CD8-positive, alpha-beta memory T cell (primary cell): ENCODE data around the gene WWP2. TPM values are rescaled to one million over a fixed set of nuclear protein-coding genes. Genes with fewer than 3 reads are reported as not detected.

Experiments used
- CTCF ChIA-PET: fragments of 350-600 bp; sonication (Branson Sonifier 250); formaldehyde crosslinking; loops from one replicate; lab custom pipeline; 2021; ENCODE audit warnings: antibody characterized with exemption; lab: Charles Lee
- POLR2A ChIA-PET: fragments of 350-600 bp; sonication (Branson Sonifier 250); formaldehyde crosslinking; loops from one replicate; lab custom pipeline; 2021; ENCODE audit warnings: antibody characterized with exemption; lab: Charles Lee
- DNase-seq, 5 donors: peaks; one replicate each; pipeline versions ENCODE4 v3.0.0 to v3.0.0-alpha.2; 2020 to 2022; ENCODE audit warnings: mixed read lengths in 1 of 5
- H3K27ac ChIP-seq: one replicate; pipeline ENCODE4 v1.7.0; 2013; ENCODE audit warnings: low read depth, mild to moderate bottlenecking, low read length, moderate library complexity
- H3K27me3 ChIP-seq: 2 replicates; pipeline ENCODE4 v1.7.0; 2013; ENCODE audit warnings: low read length, mild to moderate bottlenecking; ENCODE audit not compliant: insufficient read depth, poor library complexity, severe bottlenecking
- H3K36me3 ChIP-seq: 2 replicates; pipeline ENCODE4 v1.7.0; 2013; ENCODE audit warnings: mild to moderate bottlenecking, low read length, moderate library complexity; ENCODE audit not compliant: insufficient read depth
- H3K4me1 ChIP-seq: 2 replicates; pipeline ENCODE4 v1.7.0; 2013; ENCODE audit warnings: mild to moderate bottlenecking, low read length, moderate library complexity; ENCODE audit not compliant: insufficient read depth
- H3K4me3 ChIP-seq: 2 replicates; pipeline ENCODE4 v1.7.0; 2013; ENCODE audit warnings: mild to moderate bottlenecking, low read length
- H3K9me3 ChIP-seq: 2 replicates; pipeline ENCODE4 v1.7.0; 2013; ENCODE audit warnings: mild to moderate bottlenecking, low read length
- H3K27ac Mint-ChIP-seq, 8 donors: one replicate each; pipeline ENCODE4 v1.8.0; 2020 to 2021; ENCODE audit warnings: mixed read lengths in 8 of 8, mild to moderate bottlenecking in 6 of 8, inconsistent platforms in 3 of 8, moderate library complexity in 3 of 8
- H3K27me3 Mint-ChIP-seq, 2 donors: one replicate each; pipeline ENCODE4 v1.8.0; 2020 to 2021; ENCODE audit warnings: mixed read lengths in 2 of 2, mild to moderate bottlenecking in 1 of 2, moderate library complexity in 1 of 2
- H3K36me3 Mint-ChIP-seq, 3 donors: one replicate each; pipeline ENCODE4 v1.8.0; 2020 to 2021; ENCODE audit warnings: mixed read lengths in 3 of 3, inconsistent platforms in 1 of 3, mild to moderate bottlenecking in 1 of 3
- H3K4me1 Mint-ChIP-seq, 3 donors: one replicate each; pipeline ENCODE4 v1.8.0; 2020 to 2021; ENCODE audit warnings: mixed read lengths in 3 of 3, inconsistent platforms in 1 of 3, mild to moderate bottlenecking in 1 of 3
- H3K4me3 Mint-ChIP-seq, 7 donors: one replicate each; pipeline ENCODE4 v1.8.0; 2020 to 2021; ENCODE audit warnings: mixed read lengths in 7 of 7, mild to moderate bottlenecking in 6 of 7, moderate library complexity in 4 of 7, inconsistent platforms in 2 of 7
- H3K9me3 Mint-ChIP-seq, 5 donors: one replicate each; pipeline ENCODE4 v1.8.0; 2020 to 2022; ENCODE audit warnings: mixed read lengths in 5 of 5, mild to moderate bottlenecking in 3 of 5, moderate library complexity in 2 of 5, inconsistent platforms in 1 of 5
- polyA plus RNA-seq: library from polyadenylated mRNA; unstranded; fragments of 300-500 nt; fragmentation: Illumina TruSeq; gene quantifications from one replicate; pipeline ENCODE4 v1.2.3, GENCODE V29; 2021
- total RNA-seq, 2 experiments: library from RNA; stranded (reverse); gene quantifications; one replicate each; pipeline ENCODE4 v1.2.3, GENCODE V29; 2021

WWP2 gene
- total and polyA plus RNA-seq, 3 experiments from 2014 or later, result 41.0 to 50.6 (median 46.3) TPM

DNA sequence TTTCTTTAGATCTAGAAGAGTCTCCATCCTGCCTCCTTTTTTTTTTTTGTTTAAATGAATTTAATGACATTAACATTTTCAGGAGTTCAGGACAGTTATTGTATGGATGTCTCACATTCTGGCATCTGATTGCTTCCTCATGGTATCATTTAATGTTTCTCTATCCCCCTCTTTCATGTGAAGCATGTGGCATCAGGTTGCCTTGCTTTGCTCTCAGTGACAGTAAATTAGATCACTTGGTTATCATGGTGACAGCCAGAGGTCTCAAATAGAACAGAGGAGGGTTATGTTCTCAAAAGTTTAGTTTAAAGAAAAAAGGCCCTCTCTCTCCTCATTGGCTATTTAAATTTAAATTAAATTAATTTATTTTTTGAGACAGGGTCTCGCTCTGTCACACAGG, 74.1 kb downstream of the WWP2 start:
- POLR2A ChIA-PET, result no interaction called here
- peaks cover 0 to 47% (median 15%) of the 10 kb centered on the region in 3 donors for H3K36me3 Mint-ChIP-seq

GRCh38 chr16:69837380-69837779, 75.2 kb downstream of the WWP2 start:
- H3K4me3 ChIP-seq, result no peak overlapping the region
- Mint-ChIP-seq H3K27me3 (peaks cover 0 to 1% of the 10 kb centered on the region in 2 donors), H3K27ac (no peak overlapping the region), H3K9me3 (no peaks in the 10 kb centered on the region), H3K4me1 (peaks cover 6 to 11% (median 8%) of the 10 kb centered on the region in 3 donors), H3K36me3 (peaks cover 0 to 53% (median 18%) of the 10 kb centered on the region in 3 donors), H3K4me3 (no peak overlapping the region)
- no peak for DNase-seq
- no peaks in the 10 kb centered on the region for H3K27me3 ChIP-seq
- ChIA-PET CTCF (no interaction called here), POLR2A (no interaction called here)
- peaks cover 7% of the 10 kb centered on the region for H3K36me3 ChIP-seq
- H3K4me1 ChIP-seq, result no peaks in the 10 kb centered on the region
- no peak overlapping the region for H3K27ac ChIP-seq
- H3K9me3 ChIP-seq, result no peaks in the 10 kb centered on the region

More for the DNA sequence above, 74.1 kb downstream of the WWP2 start:
- Mint-ChIP-seq H3K27ac (no peak overlapping the region), H3K9me3 (no peaks in the 10 kb centered on the region), H3K27me3 (peaks cover 0 to 1% of the 10 kb centered on the region in 2 donors), H3K4me1 (peaks cover 6 to 11% (median 11%) of the 10 kb centered on the region in 3 donors), H3K4me3 (no peak overlapping the region)
- CTCF ChIA-PET, result no interaction called here
- Histone ChIP-seq H3K4me3 (no peak overlapping the region), H3K27me3 (no peaks in the 10 kb centered on the region), H3K9me3 (no peaks in the 10 kb centered on the region), H3K36me3 (no peaks in the 10 kb centered on the region), H3K4me1 (no peaks in the 10 kb centered on the region), H3K27ac (no peak overlapping the region)
- no peak for DNase-seq

DNA sequence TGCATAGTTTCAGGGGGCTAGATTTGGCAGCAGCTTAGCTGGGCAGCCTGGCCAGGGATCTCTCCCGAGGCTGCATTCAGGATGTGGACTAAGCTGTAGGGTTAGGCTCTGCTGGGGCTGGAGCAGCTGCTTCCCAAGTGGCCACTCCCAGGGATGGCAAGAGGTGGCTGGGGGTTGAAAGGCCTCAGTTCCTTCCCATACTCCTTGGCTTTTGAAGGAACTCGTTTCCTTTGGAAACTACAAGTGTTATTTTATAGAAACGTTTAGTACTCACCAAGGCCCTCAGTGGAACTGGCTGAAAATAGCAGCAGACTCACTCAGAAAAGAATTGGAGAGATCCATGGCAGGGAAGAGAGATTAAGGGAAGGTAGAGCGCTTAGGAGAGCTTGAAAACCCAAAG, 76.4 kb downstream of the WWP2 start:
- Histone ChIP-seq H3K27me3 (no peaks in the 10 kb centered on the region), H3K9me3 (no peaks in the 10 kb centered on the region), H3K4me1 (no peaks in the 10 kb centered on the region), H3K36me3 (peaks cover 9% of the 10 kb centered on the region), H3K4me3 (no peak overlapping the region), H3K27ac (no peak overlapping the region)
- ChIA-PET POLR2A (no interaction called here), CTCF (interaction anchor here (0.7 kb wide), 1 partner anchor 80 kb away, joined by 3 read pairs; no protein-coding TSS in a partner anchor)
- Mint-ChIP-seq H3K27me3 (peaks cover 0 to 1% of the 10 kb centered on the region in 2 donors), H3K4me3 (no peak overlapping the region), H3K9me3 (no peaks in the 10 kb centered on the region), H3K27ac (peak overlapping the region in 1 of 8 donors; percentile 61), H3K4me1 (peaks cover 5 to 7% (median 6%) of the 10 kb centered on the region in 3 donors), H3K36me3 (peaks cover 0 to 62% (median 18%) of the 10 kb centered on the region in 3 donors)
- DNase-seq, result no peak

DNA sequence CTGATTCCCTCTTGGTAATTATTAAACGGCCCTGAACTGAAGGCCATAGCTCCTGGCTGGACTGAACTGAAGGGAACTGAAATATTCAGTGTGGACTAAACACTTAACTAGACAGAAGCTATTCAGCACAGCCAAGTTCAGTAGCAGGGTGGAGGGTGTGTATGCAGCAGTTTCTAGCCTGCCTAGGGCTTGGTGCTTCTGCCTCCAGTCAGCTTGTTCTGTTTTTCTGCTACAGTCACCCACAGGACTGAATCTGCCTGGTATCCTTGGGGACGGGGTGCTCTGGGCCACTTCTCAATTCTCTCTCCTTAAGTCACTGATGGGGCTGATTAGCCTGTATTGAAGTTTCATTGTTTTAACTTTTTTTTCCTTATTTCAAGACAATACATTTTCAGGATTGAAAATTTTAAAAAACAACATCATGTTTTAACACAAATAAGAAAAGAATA, 77.1 kb downstream of the WWP2 start:
- no peak for DNase-seq
- Histone ChIP-seq H3K27ac (no peak overlapping the region), H3K4me1 (no peaks in the 10 kb centered on the region), H3K4me3 (no peak overlapping the region), H3K27me3 (no peaks in the 10 kb centered on the region), H3K9me3 (no peaks in the 10 kb centered on the region), H3K36me3 (peaks cover 9% of the 10 kb centered on the region)
- CTCF ChIA-PET, result no interaction called here
- Mint-ChIP-seq H3K27ac (peak overlapping the region in 1 of 8 donors; percentile 60), H3K4me3 (no peak overlapping the region), H3K4me1 (peaks cover under 1% of the 10 kb centered on the region in 3 donors), H3K27me3 (peaks cover 0 to 1% of the 10 kb centered on the region in 2 donors), H3K36me3 (peaks cover 0 to 67% (median 16%) of the 10 kb centered on the region in 3 donors), H3K9me3 (no peaks in the 10 kb centered on the region)
- POLR2A ChIA-PET, result no interaction called here

DNA sequence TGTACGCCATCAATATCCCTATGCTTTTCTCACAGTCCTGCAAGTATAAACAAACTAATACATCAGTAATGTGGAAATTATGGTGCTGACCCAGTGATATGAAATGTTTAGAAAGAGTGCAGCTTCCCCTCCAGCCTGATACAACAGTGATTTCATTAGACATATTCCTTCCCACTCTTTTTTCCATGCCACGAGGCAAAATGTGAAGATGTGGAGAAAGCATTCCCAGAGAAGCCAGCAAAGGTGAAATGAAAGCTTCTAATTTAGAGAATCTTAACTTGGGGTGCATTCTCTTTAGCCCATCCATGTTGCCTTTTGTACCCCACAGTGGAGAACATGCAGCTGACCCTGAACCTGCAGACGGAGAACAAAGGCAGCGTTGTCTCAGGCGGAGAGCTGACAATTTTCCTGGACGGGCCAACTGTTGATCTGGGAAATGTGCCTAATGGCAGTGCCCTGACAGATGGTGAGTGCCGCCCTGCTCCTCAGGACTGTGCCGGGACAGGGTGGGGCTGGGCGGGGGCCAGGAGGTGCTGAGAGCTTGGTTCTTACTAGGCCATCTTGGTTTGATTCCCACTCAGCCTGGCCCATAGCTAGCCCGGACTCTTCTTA, 77.8 kb downstream of the WWP2 start:
- Mint-ChIP-seq H3K27me3 (peaks cover 0 to 1% of the 10 kb centered on the region in 2 donors), H3K27ac (no peak overlapping the region), H3K9me3 (no peaks in the 10 kb centered on the region), H3K4me3 (no peak overlapping the region), H3K4me1 (no peaks in the 10 kb centered on the region), H3K36me3 (peaks cover 0 to 72% (median 16%) of the 10 kb centered on the region in 3 donors)
- DNase-seq, result no peak
- H3K4me1 ChIP-seq, result no peaks in the 10 kb centered on the region
- CTCF ChIA-PET, result no interaction called here
- H3K9me3 ChIP-seq, result no peaks in the 10 kb centered on the region
- POLR2A ChIA-PET, result no interaction called here
- no peak overlapping the region for H3K27ac ChIP-seq
- H3K27me3 ChIP-seq, result no peaks in the 10 kb centered on the region
- H3K36me3 ChIP-seq, result peaks cover 9% of the 10 kb centered on the region
- no peak overlapping the region for H3K4me3 ChIP-seq

- POLR2A ChIA-PET, result no interaction called here
- no peaks in the 10 kb centered on the region for H3K27me3 ChIP-seq
- no peaks in the 10 kb centered on the region for H3K4me1 ChIP-seq
- peaks cover 0 to 1% of the 10 kb centered on the region in 2 donors for H3K27me3 Mint-ChIP-seq
- DNase-seq, result no peak
- no peaks in the 10 kb centered on the region for H3K9me3 ChIP-seq
- peaks cover 0 to 79% (median 17%) of the 10 kb centered on the region in 3 donors for H3K36me3 Mint-ChIP-seq
- H3K36me3 ChIP-seq, result peaks cover 9% of the 10 kb centered on the region
- H3K27ac ChIP-seq, result no peak overlapping the region
- H3K4me1 Mint-ChIP-seq, result no peaks in the 10 kb centered on the region
- no peak overlapping the region for H3K4me3 ChIP-seq
- H3K27ac Mint-ChIP-seq, result peak overlapping the region in 2 of 8 donors; percentile 18 to 74
- CTCF ChIA-PET, result no interaction called here
- no peak overlapping the region for H3K4me3 Mint-ChIP-seq
- H3K9me3 Mint-ChIP-seq, result no peaks in the 10 kb centered on the region
Observed at GRCh38 chr16:69840975-69841374, 78.8 kb downstream of the WWP2 start.

DNA sequence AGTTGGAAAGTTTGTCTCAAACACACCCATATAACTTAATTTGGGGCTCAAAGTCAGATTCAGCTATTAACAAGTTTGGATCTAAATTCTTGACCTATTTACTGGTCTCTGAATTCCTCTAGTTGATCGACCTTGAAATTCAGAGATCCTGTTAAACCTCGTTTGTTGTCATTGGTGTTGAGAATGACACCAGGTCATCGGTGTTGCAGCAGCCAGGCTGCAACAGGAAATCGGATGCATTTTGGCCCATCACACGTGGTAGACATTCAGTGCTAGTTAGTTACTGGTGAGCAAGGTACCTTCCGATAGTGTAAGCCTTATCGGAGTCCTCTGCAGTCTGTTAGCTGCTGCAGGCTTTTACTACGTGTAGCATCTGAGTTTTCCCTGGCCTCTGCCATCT, 82.3 kb downstream of the WWP2 start:
- no peak for DNase-seq
- Mint-ChIP-seq H3K4me1 (peaks cover 0 to 2% (median 0%) of the 10 kb centered on the region in 3 donors), H3K27me3 (no peaks in the 10 kb centered on the region), H3K27ac (no peak overlapping the region), H3K9me3 (no peaks in the 10 kb centered on the region), H3K36me3 (peaks cover 0 to 78% (median 23%) of the 10 kb centered on the region in 3 donors), H3K4me3 (no peak overlapping the region)
- H3K36me3 ChIP-seq, result peaks cover 9% of the 10 kb centered on the region
- no peak overlapping the region for H3K27ac ChIP-seq
- H3K4me1 ChIP-seq, result no peaks in the 10 kb centered on the region
- no peaks in the 10 kb centered on the region for H3K27me3 ChIP-seq
- no peaks in the 10 kb centered on the region for H3K9me3 ChIP-seq
- CTCF ChIA-PET, result no interaction called here
- POLR2A ChIA-PET, result interaction anchor here (0.5 kb wide), 1 partner anchor 525 kb away, joined by 8 read pairs; no protein-coding TSS in a partner anchor
- H3K4me3 ChIP-seq, result no peak overlapping the region

DNA sequence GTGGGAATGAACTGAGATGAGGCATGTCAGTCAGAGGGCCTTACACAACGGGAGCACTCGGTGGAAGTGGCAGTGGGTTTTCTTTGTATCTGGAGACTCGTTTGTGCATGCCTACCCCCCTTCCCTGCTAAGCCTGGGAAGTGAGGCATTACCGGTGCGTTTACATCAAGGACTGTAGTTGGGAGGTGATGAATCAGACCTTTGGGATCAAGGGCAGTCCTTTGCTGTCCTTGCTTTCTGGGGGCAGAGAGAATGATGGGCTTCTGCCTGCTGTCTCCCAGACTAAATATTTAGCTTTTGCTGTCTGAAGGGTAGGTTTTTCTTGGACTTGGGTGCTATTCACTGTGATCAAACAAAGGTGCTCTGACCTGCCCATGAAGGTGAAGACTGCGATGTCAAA, 83.0 kb downstream of the WWP2 start:
- no peak for DNase-seq
- ChIA-PET POLR2A (no interaction called here), CTCF (no interaction called here)
- Histone ChIP-seq H3K27me3 (no peaks in the 10 kb centered on the region), H3K9me3 (no peaks in the 10 kb centered on the region), H3K4me1 (no peaks in the 10 kb centered on the region), H3K4me3 (no peak overlapping the region), H3K27ac (no peak overlapping the region), H3K36me3 (peaks cover 9% of the 10 kb centered on the region)
- H3K27me3 Mint-ChIP-seq, result no peaks in the 10 kb centered on the region
- H3K4me3 Mint-ChIP-seq, result no peak overlapping the region
- H3K27ac Mint-ChIP-seq, result peak overlapping the region in 1 of 8 donors; percentile 23
- peaks cover 0 to 74% (median 22%) of the 10 kb centered on the region in 3 donors for H3K36me3 Mint-ChIP-seq
- H3K4me1 Mint-ChIP-seq, result peaks cover 0 to 2% (median 0%) of the 10 kb centered on the region in 3 donors
- no peaks in the 10 kb centered on the region for H3K9me3 Mint-ChIP-seq
